Brain microvascular endothelial cell (primary cell): Measurements from ENCODE around the gene PRDX6.

Source experiments
- DNase-seq: peaks from one replicate; pipeline ENCODE4 v3.0.0-alpha.2; 2020
- H3K27ac ChIP-seq: fragments of 250-450 bp; sonication (Bioruptor Pico); 2 replicates; pipeline ENCODE4 v1.5.1; 2020; ENCODE audit warnings: mild to moderate bottlenecking, moderate library complexity
- H3K27me3 ChIP-seq: fragments of 250-450 bp; sonication (Bioruptor Pico); replicated peaks from 2 replicates; pipeline ENCODE4 v1.5.1; 2020; ENCODE audit warnings: mild to moderate bottlenecking
- H3K36me3 ChIP-seq: fragments of 250-450 bp; sonication (Bioruptor Pico); replicated peaks from 2 replicates; pipeline ENCODE4 v1.5.1; 2020; ENCODE audit warnings: mild to moderate bottlenecking
- H3K4me3 ChIP-seq: 2 replicates; pipeline ENCODE4 v1.5.1; 2011; ENCODE audit warnings: low read depth, mild to moderate bottlenecking, control low read depth, low read length, moderate library complexity
- in situ Hi-C: cut with HindIII; loops from 2 replicates; pipeline ENCODE4 v1.10.0; 2017; ENCODE audit warnings: low sequenced_read_pairs, low pct_ligation_motif_present
- TF ChIP-seq, protein P1 (sequence below): IDR thresholded peaks from 2 replicates; pipeline ENCODE4 v1.5.1; 2011; ENCODE audit warnings: low read depth, mild to moderate bottlenecking, moderate library complexity, low read length, control low read depth, inconsistent platforms; ENCODE audit errors: missing control alignments

Gene PRDX6

DNA sequence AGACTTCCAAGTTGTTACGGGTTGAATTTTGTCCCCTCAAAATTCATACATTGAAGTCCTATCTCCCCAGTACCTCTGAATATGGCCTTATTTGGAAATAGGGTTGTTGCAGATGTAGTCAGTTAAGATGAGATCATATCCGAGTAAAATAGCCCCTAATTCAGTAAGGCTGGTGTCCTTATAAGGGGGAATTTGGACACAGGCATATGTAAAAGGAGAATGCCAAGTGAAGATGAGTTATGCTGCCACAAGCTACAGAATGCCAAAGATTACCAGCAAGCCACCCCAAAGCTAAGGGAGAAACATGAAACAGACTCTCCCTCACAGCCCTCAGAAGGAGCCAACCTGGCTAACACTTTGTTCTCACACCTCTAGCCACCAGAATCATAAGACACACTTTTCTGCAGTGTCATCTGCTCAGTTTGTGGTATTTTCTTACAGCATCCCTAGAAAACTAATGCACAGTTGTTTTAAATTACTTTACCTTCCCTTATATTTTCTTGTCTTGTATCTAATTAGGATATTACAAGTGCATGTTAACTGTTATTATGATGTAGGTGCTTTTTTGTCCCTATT lies 43.3 kb upstream of the PRDX6 start:
- DNase-seq = no peak
- TF ChIP-seq, protein P1, sequence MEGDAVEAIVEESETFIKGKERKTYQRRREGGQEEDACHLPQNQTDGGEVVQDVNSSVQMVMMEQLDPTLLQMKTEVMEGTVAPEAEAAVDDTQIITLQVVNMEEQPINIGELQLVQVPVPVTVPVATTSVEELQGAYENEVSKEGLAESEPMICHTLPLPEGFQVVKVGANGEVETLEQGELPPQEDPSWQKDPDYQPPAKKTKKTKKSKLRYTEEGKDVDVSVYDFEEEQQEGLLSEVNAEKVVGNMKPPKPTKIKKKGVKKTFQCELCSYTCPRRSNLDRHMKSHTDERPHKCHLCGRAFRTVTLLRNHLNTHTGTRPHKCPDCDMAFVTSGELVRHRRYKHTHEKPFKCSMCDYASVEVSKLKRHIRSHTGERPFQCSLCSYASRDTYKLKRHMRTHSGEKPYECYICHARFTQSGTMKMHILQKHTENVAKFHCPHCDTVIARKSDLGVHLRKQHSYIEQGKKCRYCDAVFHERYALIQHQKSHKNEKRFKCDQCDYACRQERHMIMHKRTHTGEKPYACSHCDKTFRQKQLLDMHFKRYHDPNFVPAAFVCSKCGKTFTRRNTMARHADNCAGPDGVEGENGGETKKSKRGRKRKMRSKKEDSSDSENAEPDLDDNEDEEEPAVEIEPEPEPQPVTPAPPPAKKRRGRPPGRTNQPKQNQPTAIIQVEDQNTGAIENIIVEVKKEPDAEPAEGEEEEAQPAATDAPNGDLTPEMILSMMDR = no peak
- Histone ChIP-seq H3K27me3 (no peaks in the 10 kb centered on the region), H3K27ac (no peak overlapping the region), H3K4me3 (no peak overlapping the region), H3K36me3 (no peaks in the 10 kb centered on the region)
- in situ Hi-C loops = no loop called here

DNA sequence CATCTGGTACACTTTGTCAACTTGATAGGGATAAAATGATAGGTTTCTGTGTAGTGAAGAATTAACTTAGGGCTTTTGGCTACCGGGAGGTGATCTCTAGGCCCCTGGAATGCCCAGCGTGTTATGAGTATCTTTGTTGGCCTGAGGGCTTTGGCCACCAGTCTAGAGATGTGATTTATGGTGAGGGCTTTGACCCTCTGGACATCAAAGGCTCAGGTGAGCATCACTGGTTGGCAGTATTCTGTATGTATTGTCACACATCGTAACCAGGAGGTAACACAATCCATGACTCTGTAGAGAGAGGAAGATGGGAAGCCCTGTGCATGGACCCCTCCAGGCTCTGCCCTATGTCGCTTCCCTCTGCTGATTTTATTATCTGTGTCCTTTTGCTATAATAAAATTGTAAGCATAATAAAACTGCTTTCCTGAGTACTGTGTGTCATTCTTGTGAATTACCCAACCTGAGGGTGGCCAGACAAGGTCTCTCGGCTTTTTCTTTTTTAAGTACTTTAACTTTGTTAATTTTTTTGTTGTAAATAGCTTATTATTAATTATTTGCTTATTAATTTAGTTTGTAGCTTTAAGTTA lies 40.2 kb upstream of the PRDX6 start:
- DNase-seq = no peak
- in situ Hi-C loops = no loop called here

DNA sequence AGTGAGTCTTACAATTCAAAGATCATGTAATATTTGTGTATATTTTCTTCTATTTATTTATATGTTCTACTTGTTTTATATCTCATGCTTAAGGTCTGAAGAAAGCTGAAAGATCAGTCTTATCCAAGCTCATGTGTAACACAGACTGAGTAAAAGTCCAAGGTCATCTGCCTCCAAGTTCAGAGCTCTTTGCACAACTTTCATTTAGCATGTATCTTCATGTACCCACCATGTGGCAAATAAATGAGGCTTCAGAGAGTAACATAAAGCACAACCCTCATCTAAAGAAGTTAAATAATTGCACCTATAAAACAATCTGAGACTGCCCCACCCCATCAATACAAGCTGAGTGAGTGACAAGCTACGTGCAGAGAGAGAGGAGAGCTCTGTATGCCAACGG lies 38.5 kb upstream of the PRDX6 start:
- in situ Hi-C loops = no loop called here

More for the DNA sequence above, 40.2 kb upstream of the PRDX6 start:
- no peak overlapping the region for H3K27ac ChIP-seq
- no peaks in the 10 kb centered on the region for H3K36me3 ChIP-seq
- H3K27me3 ChIP-seq = no peaks in the 10 kb centered on the region
- TF ChIP-seq, protein P1 = no peak
- no peak overlapping the region for H3K4me3 ChIP-seq

DNA sequence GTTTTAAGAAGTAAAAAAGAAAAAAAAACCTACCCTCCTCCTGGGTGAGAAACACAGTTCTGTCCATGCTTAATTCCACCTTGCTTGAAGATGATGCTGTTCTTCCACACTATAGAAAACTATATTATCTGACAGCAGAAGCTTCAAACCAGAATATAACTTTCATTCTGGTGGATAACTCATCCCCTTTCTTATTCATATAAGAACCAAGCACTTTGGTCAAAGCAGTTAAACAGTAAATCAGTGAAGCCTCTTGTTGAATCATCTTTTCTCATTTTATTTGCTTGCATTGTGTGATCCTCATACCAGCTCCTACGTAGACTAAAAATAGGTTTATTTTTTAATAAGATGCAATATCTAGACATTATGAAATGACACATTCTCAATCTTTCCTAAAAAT lies 36.7 kb upstream of the PRDX6 start:
- no peak overlapping the region for H3K4me3 ChIP-seq
- no peaks in the 10 kb centered on the region for H3K36me3 ChIP-seq
- in situ Hi-C loops = no loop called here
- no peak overlapping the region for H3K27ac ChIP-seq
- no peaks in the 10 kb centered on the region for H3K27me3 ChIP-seq
- no peak for DNase-seq
- TF ChIP-seq, protein P1 = no peak

More for the DNA sequence above, 38.5 kb upstream of the PRDX6 start:
- no peaks in the 10 kb centered on the region for H3K36me3 ChIP-seq
- H3K27ac ChIP-seq = no peak overlapping the region
- H3K27me3 ChIP-seq = no peaks in the 10 kb centered on the region
- no peak overlapping the region for H3K4me3 ChIP-seq
- no peak for DNase-seq
- TF ChIP-seq, protein P1 = no peak

DNA sequence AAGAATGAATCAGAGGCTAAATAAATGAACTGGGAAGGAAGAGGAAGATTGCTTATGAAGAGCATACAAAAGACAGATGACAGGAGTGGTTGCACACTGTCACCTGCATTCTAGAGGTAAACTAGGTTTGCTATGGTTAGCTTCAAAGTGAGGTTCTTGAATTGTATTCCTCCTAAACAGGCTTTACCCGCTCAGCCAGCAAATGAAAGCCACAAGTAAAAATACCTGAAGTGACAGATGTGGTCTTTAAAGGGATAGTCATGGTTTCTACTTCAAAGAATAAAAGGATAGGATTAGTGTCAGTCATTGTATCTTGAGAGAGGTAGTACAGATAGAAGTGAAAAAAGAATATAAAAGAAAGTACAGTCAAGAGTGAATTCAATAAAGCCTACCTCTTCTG lies 32.4 kb upstream of the PRDX6 start:
- H3K27me3 ChIP-seq = no peaks in the 10 kb centered on the region
- no peak overlapping the region for H3K27ac ChIP-seq
- TF ChIP-seq, protein P1 = no peak
- in situ Hi-C loops = no loop called here
- DNase-seq = no peak
- no peaks in the 10 kb centered on the region for H3K36me3 ChIP-seq
- no peak overlapping the region for H3K4me3 ChIP-seq

DNA sequence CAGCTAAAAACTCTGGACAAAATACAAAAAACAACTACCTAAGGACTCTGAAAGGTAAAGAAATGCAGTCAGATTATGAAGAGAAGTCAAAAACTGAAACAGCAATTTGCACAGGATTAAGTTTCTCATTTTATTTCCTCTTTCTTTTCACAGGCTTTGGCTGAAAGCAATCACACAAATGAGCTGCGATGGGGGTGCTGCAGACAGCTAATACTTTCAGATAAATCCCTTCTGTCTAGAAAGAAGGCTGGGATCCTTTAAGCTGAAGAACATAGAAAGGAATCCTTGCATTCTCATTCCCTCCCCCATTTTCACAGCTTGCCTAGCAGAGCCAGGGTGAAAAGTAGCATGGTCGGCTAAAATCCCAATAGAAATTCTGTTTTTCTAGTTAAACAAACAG lies 32.0 kb upstream of the PRDX6 start:
- no peaks in the 10 kb centered on the region for H3K27me3 ChIP-seq
- TF ChIP-seq, protein P1 = no peak
- no peaks in the 10 kb centered on the region for H3K36me3 ChIP-seq
- no peak overlapping the region for H3K4me3 ChIP-seq
- in situ Hi-C loops = no loop called here
- no peak overlapping the region for H3K27ac ChIP-seq
- no peak for DNase-seq
